Measurements from ENCODE around the gene MED22.
"Not testable (repeated sequence)": the region's sequence is repeated elsewhere in the genome, so short reads cannot be mapped to it uniquely, and the experiment has no call there.

The MED22 gene

GRCh38 chr9:133347985-133348717 lies at the start of gene MED22, which contains the start of gene RPL7A:
MED22 (minus strand) TSS chr9:133348131; CDS start chr9:133346662, 1,469 bp downstream.
RPL7A (plus strand) TSS chr9:133348218; CDS start chr9:133348244, 26 bp downstream.
- peak; percentile 96 for DNase-seq (ENCODE audit: low spot score)

- DNase-seq (ENCODE audit: low spot score), result no peak
Measured at GRCh38 chr9:133397370-133397769, 49.4 kb upstream of the MED22 start.

- no peak for DNase-seq (ENCODE audit: low spot score)
Measured at GRCh38 chr9:133396952-133397351, 49.0 kb upstream of the MED22 start.

- DNase-seq (ENCODE audit: low spot score), result no peak
Measured at GRCh38 chr9:133394687-133395271, 46.8 kb upstream of the MED22 start.

- DNase-seq (ENCODE audit: low spot score), result no peak
Measured at GRCh38 chr9:133393399-133393798, 45.5 kb upstream of the MED22 start.

GRCh38 chr9:133392308-133392707 lies 44.4 kb upstream of the MED22 start:
- DNase-seq (ENCODE audit: low spot score), result not testable (repeated sequence)

- not testable (repeated sequence) for DNase-seq (ENCODE audit: low spot score)
Measured at GRCh38 chr9:133391449-133391848, 43.5 kb upstream of the MED22 start.

- no peak for DNase-seq (ENCODE audit: low spot score)
Measured at GRCh38 chr9:133390713-133391112, 42.8 kb upstream of the MED22 start.

GRCh38 chr9:133389562-133389961 lies 41.6 kb upstream of the MED22 start:
- DNase-seq (ENCODE audit: low spot score), result no peak

GRCh38 chr9:133389025-133389557 lies 41.2 kb upstream of the MED22 start:
- no peak for DNase-seq (ENCODE audit: low spot score)

- no peak for DNase-seq (ENCODE audit: low spot score)
Measured at GRCh38 chr9:133387680-133388079, 39.7 kb upstream of the MED22 start.

- no peak for DNase-seq (ENCODE audit: low spot score)
Measured at GRCh38 chr9:133386338-133386737, 38.4 kb upstream of the MED22 start.

GRCh38 chr9:133385452-133385851 lies 37.5 kb upstream of the MED22 start:
- no peak for DNase-seq (ENCODE audit: low spot score)

GRCh38 chr9:133384736-133385321 lies 36.9 kb upstream of the MED22 start:
- no peak for DNase-seq (ENCODE audit: low spot score)

- DNase-seq (ENCODE audit: low spot score), result no peak
Measured at GRCh38 chr9:133383438-133383837, 35.5 kb upstream of the MED22 start.

GRCh38 chr9:133382507-133383141 lies 34.7 kb upstream of the MED22 start:
- no peak for DNase-seq (ENCODE audit: low spot score)

GRCh38 chr9:133380734-133381133 lies 32.8 kb upstream of the MED22 start:
- no peak for DNase-seq (ENCODE audit: low spot score)

- DNase-seq (ENCODE audit: low spot score), result no peak
Measured at GRCh38 chr9:133379153-133380086, 31.5 kb upstream of the MED22 start.

GRCh38 chr9:133378408-133378962 lies 30.6 kb upstream of the MED22 start:
- DNase-seq (ENCODE audit: low spot score), result no peak

GRCh38 chr9:133377721-133378216 lies 29.8 kb upstream of the MED22 start:
- peak; percentile 58 for DNase-seq (ENCODE audit: low spot score)

- DNase-seq (ENCODE audit: low spot score), result not testable (repeated sequence)
Measured at GRCh38 chr9:133377280-133377679, 29.3 kb upstream of the MED22 start.

All from SW480 (cell line).